Activated CD4-positive, alpha-beta T cell treated with anti-CD3 and anti-CD28 coated beads, Interleukin-2, Interleukin-4, amounts not matched to agents 100 ng/mL and 50 ng/mL, durations not matched to agents 16 hours and 8 hours (primary cell): Measurements from ENCODE around the gene PON3.

Source experiments
- DNase-seq: peaks from one replicate; pipeline ENCODE4 v3.0.0-alpha.2; 2020; ENCODE audit warnings: low spot score

PON3 gene

GRCh38 chr7:95340491-95340890 is 55.7 kb downstream of the PON3 start:
- DNase-seq, result no peak

DNA sequence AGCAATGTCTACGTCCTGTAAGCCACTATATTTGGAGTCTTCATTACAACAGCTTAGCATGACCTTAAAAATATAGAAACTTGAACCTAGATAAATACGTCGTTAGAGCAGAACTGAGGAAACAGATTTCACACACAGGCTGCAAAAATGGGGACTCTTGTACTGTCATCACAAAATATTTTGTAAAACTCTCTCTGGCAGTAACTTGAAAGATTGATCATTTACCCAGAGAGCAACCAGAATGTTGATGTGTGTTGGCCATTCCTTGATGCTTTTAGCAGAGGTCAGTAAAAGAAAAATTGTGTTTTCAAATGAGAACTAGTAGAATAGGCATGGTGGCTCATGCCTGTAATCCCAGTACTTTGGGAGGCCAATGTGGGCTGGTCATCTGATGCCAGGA is 57.3 kb downstream of the PON3 start:
- no peak for DNase-seq

DNA sequence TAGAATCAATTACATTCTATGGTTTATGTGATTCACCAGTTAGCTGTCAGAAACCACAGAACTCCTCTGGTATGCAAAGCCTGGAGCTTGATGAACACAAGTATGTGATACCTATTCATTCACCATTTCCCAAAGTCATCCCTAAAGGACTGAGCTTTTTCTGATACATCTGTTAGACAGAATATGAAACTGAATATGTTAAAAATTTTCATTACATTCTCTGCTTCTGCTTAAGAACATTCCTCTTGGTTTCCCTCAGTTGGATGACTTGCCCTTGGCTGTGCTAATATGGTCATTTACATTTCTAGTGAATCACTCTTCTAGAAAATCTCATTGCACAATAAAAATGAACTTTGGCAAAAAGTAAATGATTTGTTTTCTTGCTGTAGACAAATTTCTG is 61.1 kb downstream of the PON3 start:
- DNase-seq, result no peak

DNA sequence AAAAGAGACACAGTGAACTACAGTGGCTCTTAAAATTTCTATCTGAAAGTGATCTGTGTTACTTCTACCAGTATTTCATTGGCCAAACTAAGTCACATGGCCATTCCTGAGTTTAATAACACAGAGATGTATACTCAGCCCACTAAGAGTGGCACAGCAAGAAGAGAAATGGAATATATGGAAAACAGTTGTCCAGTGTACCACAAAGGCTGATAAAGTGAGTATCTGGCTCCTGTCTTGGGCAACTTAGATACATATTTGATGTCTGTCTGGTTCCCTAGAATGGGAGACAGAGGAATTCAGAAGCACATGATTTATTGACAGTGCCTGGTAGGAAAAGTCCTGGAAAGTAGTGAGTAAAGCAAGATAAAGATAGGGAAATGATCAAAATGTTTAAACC is 61.7 kb downstream of the PON3 start:
- DNase-seq, result no peak

GRCh38 chr7:95330961-95331337 is 65.2 kb downstream of the PON3 start:
- no peak for DNase-seq

DNA sequence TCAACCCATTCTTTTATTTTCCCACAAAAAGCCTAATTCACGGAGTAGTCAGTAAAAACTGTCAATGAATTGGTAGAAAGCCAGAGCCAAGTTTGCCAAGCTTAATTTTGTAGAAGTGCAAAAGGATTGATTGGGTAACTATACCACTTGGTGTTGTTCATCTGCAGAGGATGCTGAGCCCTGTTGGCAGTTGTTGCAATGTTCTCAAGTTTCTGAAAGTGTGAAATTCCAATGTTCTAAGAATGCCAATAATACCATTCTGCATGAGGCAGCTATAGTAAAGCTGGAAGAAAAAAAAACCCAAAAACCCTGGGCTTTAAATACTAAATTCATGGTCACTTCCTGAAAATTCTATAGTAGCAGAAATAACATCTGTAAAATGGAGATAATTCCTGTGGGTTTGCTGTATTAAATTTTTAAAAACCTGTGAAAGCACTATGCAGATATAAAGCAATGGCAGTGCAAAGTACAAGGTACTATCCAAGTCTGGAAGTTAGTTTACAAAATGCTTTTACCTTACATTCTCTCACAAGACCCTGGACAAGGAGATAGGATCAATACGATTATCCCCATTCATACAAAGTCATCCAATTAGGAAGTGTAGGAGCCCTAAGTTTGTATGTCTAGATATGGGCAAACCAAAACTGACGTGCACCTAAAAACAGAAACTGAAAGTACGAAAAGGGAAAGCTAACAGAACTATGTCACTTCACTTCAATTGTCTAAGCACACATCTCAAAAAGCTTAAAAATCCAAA is 65.8 kb downstream of the PON3 start:
- peak; percentile 16 for DNase-seq

DNA sequence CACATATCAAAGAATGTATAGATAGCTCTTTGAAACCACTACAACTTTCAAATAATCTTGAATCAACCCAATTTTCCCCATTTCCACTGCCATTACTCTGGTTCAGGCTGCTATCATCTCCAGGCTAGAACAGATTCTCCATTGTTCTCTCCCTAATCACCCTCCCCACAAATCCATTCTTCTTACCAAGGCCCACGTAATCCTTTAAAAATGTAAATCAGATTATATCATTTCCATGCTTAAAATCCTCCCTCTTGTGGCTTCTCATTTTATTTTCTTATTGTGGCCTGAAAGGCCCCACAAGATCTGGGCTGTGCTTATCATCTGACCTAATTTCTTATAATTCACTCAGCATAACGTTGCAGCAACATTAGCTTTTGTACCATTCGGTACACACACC is 68.8 kb downstream of the PON3 start:
- no peak for DNase-seq

DNA sequence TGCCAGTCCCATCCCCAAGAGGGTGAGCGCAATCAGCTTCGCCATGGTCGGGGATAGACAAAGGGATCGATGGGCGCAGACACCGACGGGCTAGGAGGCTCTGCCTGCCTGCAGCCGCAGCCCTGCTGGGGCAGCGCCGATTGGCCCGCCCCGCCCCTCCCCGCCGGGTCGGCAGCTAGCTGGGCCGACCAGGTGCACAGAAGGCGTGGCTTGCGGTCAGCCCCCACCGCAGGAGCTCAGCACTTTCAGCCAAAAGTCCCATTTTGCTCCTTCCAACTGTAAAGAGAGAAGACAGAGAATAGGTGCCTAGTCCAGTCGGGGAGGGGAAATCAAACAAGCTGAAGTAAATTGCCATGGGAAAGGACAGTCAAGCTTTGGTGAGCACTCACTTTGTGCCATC is 71.7 kb downstream of the PON3 start, which contains the start of gene PON1:
TSS of gene PON1 (minus strand) at position 102 of the 400 bp plus-strand sequence. CDS start at position 45, 57 bp downstream.
- no peak for DNase-seq

- DNase-seq, result no peak
These were observed 72.6 kb downstream of the PON3 start for GRCh38 chr7:95323410-95324129.

GRCh38 chr7:95322854-95323253 is 73.3 kb downstream of the PON3 start:
- DNase-seq, result no peak

DNA sequence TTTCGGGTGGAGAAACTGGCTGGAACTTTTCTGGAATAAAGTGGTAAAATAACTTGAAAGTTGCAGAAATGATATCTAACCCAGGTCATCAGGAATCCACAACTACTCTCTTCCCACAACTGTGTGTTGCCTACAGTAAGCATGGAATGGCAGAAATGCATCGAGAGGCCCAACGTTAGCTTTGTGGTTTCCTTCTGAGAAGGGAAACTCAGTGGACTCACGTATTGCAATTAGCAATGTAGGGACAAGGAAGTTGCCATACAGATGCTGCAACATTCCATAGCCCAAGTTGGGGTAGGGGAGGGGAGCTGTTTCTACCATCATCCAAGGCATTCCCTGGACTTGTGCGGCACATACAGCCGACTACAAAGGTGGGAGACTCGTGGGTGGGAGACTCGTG is 73.8 kb downstream of the PON3 start:
- no peak for DNase-seq

GRCh38 chr7:95321720-95322119 is 74.5 kb downstream of the PON3 start:
- DNase-seq, result no peak

- no peak for DNase-seq
These were observed 75.5 kb downstream of the PON3 start for GRCh38 chr7:95320651-95321050.

DNA sequence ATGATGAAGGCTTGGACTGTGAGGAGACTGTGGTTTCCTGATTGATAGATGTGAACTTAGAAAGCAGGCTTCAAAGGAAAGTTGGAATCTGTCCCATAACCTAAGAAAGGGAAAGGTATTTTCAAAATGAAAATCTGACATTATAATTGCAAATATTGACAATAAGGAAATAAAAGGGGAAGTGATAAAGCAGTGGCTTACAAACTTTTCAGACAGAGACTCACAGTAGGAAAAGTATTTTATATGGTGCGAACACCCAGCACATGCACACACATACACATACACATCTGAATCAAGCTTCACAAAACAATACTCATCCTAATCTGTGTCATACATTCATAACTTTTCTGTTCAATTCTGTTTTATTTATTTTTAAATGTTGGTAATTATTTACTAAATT is 76.6 kb downstream of the PON3 start:
- no peak for DNase-seq

- DNase-seq, result no peak
These were observed 77.6 kb downstream of the PON3 start for GRCh38 chr7:95318501-95319100.

- no peak for DNase-seq
These were observed 78.2 kb downstream of the PON3 start for GRCh38 chr7:95317966-95318365.

GRCh38 chr7:95317546-95317945 is 78.6 kb downstream of the PON3 start:
- no peak for DNase-seq

DNA sequence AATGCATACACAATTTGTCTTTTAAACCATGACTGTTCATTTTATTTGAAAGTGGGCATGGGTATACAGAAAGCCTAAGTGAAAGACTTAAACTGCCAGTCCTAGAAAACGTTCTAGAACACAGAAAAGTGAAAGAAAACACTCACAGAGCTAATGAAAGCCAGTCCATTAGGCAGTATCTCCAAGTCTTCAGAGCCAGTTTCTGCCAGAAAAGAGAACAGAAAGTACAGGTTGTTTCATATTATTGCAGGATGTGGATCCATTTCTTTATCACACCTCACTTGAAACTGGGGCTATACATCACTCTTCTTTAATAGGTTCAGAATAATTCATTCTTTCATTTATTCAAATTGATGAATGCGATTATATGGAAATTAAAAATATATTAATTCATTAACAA is 79.6 kb downstream of the PON3 start:
- DNase-seq, result no peak

GRCh38 chr7:95312561-95312960 is 83.6 kb downstream of the PON3 start:
- no peak for DNase-seq

DNA sequence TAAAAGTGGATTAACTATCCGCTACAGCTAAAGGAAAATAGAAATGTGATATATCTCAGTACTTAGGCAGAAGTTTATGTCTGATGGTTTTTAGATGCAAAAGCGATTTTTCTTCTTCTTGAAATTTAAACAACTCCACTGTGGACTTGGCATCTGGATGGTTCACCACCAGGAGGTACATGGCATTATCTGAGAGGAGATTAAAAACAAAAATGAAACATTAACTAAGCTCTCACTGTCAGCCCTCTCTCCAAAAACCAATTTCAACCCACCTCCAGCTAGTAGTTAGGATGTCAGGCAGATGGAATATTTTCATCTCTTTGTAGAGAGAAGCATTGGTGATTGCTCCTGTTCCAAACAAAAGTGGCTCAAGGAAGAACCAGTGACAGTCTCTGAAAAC is 84.8 kb downstream of the PON3 start:
- no peak for DNase-seq

DNA sequence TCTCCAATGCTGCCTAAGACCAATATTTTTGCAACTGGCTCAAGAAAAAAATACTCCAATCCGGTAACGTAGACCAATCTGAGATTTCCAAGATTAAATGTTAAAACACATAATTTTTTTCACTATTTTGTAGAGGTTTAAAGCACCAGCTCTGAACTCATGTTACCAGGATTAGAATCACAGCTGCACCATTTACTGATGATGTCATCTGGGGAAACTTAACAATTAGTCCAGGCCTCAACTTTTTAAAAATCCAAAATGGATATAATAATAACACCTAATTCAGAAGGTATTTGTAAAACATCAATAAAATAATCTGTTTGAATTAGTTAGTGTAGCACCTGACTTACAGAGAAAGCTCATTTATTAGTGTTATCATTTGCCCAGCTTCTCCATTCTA is 86.2 kb downstream of the PON3 start:
- no peak for DNase-seq
